SU-DHL-6 (cell line): ENCODE data around the gene HEY2.

ENCODE experiments used
- EZH2phosphoT487 ChIP-seq: fragments of 200-600 bp; sonication (generic), shearing (Covaris generic); conservative IDR thresholded peaks from 2 replicates; pipeline ENCODE4 v1.6.1; 2018; ENCODE audit warnings: mild to moderate bottlenecking, antibody characterized with exemption, low read length, moderate library complexity, mixed read lengths
- TF ChIP-seq, protein P1 (sequence below): fragments of 200-600 bp; sonication (generic); IDR thresholded peaks from one replicate; pipeline ENCODE4 v1.5.1; 2017; ENCODE audit warnings: antibody characterized with exemption, mild to moderate bottlenecking, low read length, moderate library complexity; ENCODE audit not compliant: insufficient read depth, poor library complexity, severe bottlenecking

DNA sequence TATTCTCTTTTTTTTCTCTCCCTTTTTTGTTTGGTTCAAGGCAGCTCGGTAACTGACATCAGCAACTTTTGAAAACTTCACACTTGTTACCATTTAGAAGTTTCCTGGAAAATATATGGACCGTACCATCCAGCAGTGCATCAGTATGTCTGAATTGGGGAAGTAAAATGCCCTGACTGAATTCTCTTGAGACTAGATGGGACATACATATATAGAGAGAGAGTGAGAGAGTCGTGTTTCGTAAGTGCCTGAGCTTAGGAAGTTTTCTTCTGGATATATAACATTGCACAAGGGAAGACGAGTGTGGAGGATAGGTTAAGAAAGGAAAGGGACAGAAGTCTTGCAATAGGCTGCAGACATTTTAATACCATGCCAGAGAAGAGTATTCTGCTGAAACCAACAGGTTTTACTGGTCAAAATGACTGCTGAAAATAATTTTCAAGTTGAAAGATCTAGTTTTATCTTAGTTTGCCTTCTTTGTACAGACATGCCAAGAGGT is 10.6 kb downstream of the HEY2 start:
- TF ChIP-seq, protein P1, sequence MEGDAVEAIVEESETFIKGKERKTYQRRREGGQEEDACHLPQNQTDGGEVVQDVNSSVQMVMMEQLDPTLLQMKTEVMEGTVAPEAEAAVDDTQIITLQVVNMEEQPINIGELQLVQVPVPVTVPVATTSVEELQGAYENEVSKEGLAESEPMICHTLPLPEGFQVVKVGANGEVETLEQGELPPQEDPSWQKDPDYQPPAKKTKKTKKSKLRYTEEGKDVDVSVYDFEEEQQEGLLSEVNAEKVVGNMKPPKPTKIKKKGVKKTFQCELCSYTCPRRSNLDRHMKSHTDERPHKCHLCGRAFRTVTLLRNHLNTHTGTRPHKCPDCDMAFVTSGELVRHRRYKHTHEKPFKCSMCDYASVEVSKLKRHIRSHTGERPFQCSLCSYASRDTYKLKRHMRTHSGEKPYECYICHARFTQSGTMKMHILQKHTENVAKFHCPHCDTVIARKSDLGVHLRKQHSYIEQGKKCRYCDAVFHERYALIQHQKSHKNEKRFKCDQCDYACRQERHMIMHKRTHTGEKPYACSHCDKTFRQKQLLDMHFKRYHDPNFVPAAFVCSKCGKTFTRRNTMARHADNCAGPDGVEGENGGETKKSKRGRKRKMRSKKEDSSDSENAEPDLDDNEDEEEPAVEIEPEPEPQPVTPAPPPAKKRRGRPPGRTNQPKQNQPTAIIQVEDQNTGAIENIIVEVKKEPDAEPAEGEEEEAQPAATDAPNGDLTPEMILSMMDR: no peak
- no peak for TF ChIP-seq EZH2phosphoT487
